ENCODE data around the gene TRIB2.

TRIB2 gene

DNA sequence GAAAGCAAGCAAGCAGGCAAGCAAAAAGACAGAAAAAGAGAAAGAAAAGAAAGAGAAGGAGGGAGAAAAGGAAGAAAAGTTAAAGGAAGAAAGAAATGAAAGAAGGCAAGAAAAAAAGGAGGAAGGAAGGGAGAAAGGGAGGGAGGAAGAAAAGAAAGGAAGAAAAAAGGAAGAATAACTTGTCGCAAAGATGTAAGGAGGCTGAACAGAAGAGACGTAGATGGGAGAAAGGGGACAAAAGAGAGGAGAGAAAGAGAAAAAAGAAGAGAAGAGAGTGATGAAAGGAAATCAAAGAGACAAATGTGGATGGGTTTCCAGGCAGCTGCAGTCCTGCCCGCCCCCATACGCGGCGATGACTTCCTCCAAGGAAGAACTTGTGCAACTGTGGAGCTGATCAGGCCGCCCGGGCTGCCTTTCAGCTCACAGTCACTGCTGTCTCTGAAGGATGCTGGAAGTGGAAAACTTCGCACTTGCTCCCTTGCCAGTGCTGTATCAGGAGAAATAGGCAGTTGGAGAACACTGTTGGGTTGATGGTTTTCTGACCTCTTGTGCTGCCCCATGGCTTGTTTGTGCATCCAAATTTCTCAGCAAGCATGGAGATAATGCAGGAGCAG, 52.9 kb downstream of the TRIB2 start:
- in situ Hi-C loops (cut with MboI; ENCODE audit: low sequenced_read_pairs) = no loop called here

DNA sequence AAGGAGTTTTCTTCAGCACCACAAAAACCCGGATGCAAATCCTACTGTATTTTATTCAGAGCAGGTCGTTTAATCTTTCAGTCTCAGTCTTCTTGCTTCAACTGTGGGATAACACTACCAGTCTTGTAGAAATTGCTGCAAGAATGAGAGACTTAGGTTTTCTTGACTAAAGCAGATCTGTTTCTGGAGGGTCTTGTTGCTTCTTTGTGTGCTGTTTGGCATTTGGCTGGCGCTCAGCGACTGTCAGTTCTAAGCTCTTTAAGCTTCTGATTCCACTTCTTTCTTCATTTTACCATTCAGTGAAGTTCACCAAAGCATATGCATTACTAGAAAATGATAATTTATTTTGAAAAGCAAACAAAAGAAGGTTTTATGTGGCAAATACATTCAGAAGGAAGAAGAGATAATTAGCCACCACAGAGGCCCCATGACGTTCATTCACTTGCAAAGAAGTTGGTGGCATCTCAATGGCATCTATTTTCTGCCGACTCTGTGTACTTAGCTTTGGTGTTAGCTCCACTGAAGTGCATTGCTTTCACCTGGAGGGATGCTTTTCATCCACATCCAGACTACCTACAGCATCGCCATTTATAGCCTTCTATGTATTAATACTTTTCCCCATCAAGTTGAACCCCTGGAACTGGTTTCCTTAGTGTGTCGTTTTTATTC, 53.7 kb downstream of the TRIB2 start:
- in situ Hi-C loops (cut with MboI; ENCODE audit: low sequenced_read_pairs) = no loop called here

DNA sequence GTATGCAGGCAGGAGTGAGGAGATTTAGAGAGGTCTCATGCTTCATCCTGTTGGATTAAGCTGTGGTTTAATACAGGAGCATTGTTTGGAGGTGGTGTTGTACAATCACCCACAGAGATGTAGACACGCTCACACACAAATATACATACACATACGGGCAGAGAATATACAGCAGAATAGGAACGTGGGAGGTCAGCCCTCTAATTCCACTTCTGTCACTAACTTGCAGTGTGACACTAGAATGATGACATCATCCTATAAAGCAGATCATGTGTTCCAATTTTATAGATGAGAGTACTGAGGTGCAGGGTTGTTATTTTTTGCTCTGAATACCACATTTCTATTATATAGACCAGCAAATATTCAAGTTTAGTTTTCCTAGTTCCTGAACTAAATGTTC, 54.4 kb downstream of the TRIB2 start:
- in situ Hi-C loops (cut with MboI; ENCODE audit: low sequenced_read_pairs) = no loop called here

GRCh38 chr2:12773586-12774394, 57.1 kb downstream of the TRIB2 start:
- in situ Hi-C loops (cut with MboI; ENCODE audit: low sequenced_read_pairs) = no loop called here

DNA sequence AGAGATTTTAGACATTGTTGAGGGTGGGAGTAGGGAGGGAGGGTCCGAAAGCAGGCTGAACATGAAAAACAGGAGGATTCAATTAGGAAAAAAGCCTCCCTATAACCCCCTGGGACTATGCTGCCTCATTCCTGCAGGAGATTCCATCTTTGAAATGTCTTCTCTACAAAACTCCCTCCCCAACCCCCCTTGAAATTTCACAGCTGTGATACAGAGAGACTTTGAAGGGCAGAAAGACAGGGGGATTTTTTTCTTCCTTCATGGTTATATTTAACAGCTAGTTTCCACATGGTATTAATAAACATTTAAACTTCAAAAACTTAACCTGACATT, 57.6 kb downstream of the TRIB2 start:
- in situ Hi-C loops (cut with MboI; ENCODE audit: low sequenced_read_pairs) = no loop called here

- in situ Hi-C loops (cut with MboI; ENCODE audit: low sequenced_read_pairs) = no loop called here
Observed at GRCh38 chr2:12776521-12776961, 59.8 kb downstream of the TRIB2 start.

- in situ Hi-C loops (cut with MboI; ENCODE audit: low sequenced_read_pairs) = no loop called here
Observed at GRCh38 chr2:12778369-12778768, 61.6 kb downstream of the TRIB2 start.

DNA sequence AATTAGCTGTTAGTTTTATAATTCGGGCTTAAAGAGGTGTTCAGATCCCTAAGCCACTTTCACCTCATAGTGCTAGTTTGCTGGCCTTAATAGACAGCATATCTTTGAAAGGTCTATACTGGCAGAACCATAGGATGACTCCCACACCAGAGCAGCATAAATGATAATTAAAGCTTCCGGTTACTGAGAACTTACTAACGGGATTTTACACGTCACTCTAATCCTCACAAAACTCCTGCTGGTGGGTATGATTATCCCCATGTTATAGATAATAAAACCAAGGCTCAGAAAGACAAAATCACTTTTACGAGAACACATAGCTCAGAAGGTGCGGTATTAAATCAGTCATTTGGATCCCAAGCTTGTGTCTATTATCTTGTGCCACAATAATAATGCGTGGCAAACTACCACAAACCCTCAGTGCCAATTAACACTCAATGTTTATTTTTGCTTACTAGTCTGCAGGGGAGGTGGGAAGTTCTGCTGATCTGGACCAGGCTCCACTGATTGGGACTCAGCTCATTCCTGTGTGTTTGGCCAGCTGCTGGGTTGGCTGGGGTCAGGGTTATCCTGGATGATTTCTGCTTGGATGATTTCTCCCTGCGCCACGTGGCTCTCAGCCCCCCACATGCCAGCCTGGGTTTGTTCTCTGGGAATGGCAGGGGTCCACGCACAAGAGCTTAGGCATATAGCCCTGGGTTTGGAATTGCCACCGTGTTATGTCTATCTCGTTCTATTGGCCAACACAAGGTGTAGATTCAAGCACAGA, 62.3 kb downstream of the TRIB2 start:
- in situ Hi-C loops (cut with MboI; ENCODE audit: low sequenced_read_pairs) = no loop called here

DNA sequence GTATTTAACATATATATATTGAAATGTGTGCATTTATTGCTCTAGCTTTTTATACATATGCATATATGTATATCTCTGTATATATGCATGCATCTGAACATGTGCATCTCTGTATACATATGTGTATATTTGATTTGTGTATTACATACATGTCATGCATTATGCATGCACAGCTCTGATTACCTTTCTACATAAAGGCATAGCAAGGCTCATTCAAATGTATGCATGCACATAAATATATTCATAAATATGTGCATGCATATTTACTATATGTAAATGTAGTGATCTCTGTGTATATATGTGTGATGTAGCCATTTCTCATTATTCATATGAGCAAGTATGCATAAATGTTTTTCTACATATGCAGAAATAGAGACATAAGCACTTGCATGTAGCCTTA, 64.6 kb downstream of the TRIB2 start:
- in situ Hi-C loops (cut with MboI; ENCODE audit: low sequenced_read_pairs) = no loop called here

DNA sequence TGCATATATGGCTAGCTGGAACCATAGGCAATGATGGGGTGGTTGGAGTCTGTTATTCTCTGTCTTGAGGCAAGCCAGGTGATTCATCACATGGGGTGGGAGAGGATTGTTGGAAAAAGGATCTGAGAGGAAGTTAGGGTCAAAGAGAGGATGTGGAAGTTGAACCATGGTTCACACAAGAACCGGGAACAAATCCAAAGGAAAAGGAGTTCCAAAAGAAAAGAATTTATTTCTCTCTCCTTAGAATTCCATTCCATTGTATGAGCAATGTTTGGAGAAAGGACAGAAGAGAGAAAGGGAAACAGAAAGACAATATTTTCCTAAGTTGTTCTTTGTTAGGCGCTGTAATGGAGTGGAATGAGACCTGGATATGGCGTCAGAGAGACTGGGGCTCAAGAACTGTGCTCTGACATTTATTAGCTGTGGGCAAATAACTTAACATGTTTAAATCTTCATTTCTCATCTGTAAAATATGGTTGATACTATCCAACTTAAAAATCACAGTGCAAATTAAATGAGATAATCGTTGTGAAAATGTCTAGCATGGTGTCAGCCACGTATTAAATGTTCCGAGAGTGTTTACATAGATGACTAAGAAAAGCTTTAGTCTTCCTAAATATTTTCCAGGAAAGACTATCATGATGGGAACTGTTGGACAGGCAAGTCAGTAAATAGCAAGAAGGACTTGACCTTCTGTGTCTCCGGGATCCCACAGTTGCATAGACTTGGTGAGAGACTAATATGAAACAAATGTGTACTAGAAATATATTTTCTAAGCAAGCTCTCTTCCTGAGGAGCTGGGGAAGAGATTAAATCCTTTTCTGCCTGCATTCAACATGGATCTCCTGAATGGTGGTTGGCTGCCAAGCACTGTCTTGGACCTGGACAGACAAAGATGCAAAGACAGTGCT, 71.4 kb downstream of the TRIB2 start:
- in situ Hi-C loops (cut with MboI; ENCODE audit: low sequenced_read_pairs) = no loop called here

DNA sequence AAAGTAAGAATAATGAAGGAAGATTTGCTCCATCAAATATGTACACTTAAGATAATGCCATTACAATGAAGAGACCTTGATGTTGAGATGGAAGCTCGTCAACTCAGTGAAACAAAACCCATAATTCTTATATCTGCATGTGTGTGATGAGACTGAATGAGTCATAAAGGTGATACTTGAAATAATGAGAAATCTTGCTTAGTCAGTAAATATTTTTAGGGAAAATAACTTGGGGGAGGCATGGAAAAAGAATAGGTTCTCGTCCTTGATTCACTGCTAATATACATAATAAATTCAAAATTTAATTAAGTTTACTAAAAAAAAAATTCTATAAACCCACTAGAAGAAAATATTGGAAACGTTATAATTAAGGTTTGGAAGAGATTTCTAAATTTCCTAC, 75.2 kb downstream of the TRIB2 start:
- in situ Hi-C loops (cut with MboI; ENCODE audit: low sequenced_read_pairs) = no loop called here

Measured in HL-60/S4 (cell line).